Right lobe of liver (tissue), 6 donors: ENCODE data around the gene THG1L. TPM values are rescaled to one million over a fixed set of nuclear protein-coding genes. Genes with fewer than 3 reads are reported as not detected.

Experiments used
- ATAC-seq, 4 donors: fragments of 200-7000 bp; cut with Tn5 transposase; one replicate each; pipeline ENCODE4 v1.9.1; 2020; ENCODE audit warnings: mild to moderate bottlenecking in 4 of 4, moderate library complexity in 4 of 4
- DNase-seq, 3 donors: peaks; one replicate each; pipeline ENCODE4 v3.0.0-alpha.2; 2020
- H3K27ac ChIP-seq, 3 donors: fragments of 200-600 bp; one replicate each; pipeline ENCODE4 v1.8.0; 2022
- H3K27me3 ChIP-seq, 2 donors: fragments of 200-600 bp; one replicate each; pipeline ENCODE4 v1.8.0; 2022
- H3K36me3 ChIP-seq, 4 donors: fragments of 200-600 bp; sonication (generic) in 1 of 4; one replicate each; pipeline versions ENCODE4 v1.5.1 to v1.8.0; 2017 to 2022; ENCODE audit warnings: control low read depth in 1 of 4
- H3K4me1 ChIP-seq, 4 donors: fragments of 200-600 bp; sonication (generic) in 1 of 4; one replicate each; pipeline versions ENCODE4 v1.5.1 to v1.8.0; 2017 to 2022; ENCODE audit warnings: control low read depth in 1 of 4
- H3K4me3 ChIP-seq, 3 donors: fragments of 200-600 bp; one replicate each; pipeline ENCODE4 v1.8.0; 2022
- H3K9me3 ChIP-seq, 4 donors: fragments of 200-600 bp; sonication (generic) in 1 of 4; one replicate each; pipeline versions ENCODE4 v1.5.1 to v1.8.0; 2017 to 2022; ENCODE audit warnings: control low read depth in 1 of 4
- POLR2A ChIP-seq: fragments of 450-650 bp; IDR thresholded peaks from one replicate; pipeline ENCODE4 v1.6.1; 2017; ENCODE audit warnings: antibody characterized with exemption, mild to moderate bottlenecking
- WGBS: methylation state at CpG from one replicate; pipeline ENCODE4 v1.1.6; 2018; ENCODE audit warnings: low coverage, low lambda C conversion rate; ENCODE audit not compliant: insufficient coverage; ENCODE audit errors: missing lambda C conversion rate; 5-methylcytosine and 5-hydroxymethylcytosine counted together
- intact Hi-C, 2 donors: fragments of 100-400 bp; cut with DNase I; formaldehyde crosslinking; loops; one replicate each; pipeline versions ENCODE4 v1.11.2 to v1.14.1; 2022
- small RNA-seq, 2 experiments: library from RNA; depleted of rRNA; stranded (forward); fragments of <200 nt; gene quantifications; one replicate each; pipeline ENCODE3, GENCODE V24; 2016
- total RNA-seq, 6 experiments: library from RNA; depleted of rRNA in 2 of 6; stranded (reverse); fragments of >200 nt in 2 of 6; fragmentation: NEBNext Ultra II Directional in 3 of 6; extraction: Animal tissue kit (Norgen Biotek cat#: 25700) in 3 of 6; gene quantifications; one replicate each; pipeline versions ENCODE4 v1.1.0 to v1.2.4, GENCODE V29; 2016 to 2023
- TF ChIP-seq, protein P1 (sequence below), 4 donors: fragments of 200-600 bp in 3 of 4; fragments of 450-650 bp in 1 of 4; IDR thresholded peaks; one replicate each; pipeline versions ENCODE4 v1.5.1 to v1.8.0; 2016 to 2022; ENCODE audit warnings: antibody characterized with exemption in 4 of 4, mild to moderate bottlenecking in 2 of 4
- donor health status: DM: no; HTN: yes; CAD: no.
- donor health status: DM: no; HTN: no; CAD: no.
- donor health status: DM: no; HTN: no; CAD: no.
- donor health status: DM: no; HTN: yes; CAD: no.
- donor health status: DM: no; HTN: yes; CAD: no.

THG1L gene
- total RNA-seq, 6 experiments from 2014 or later, result 3.3 to 7.8 (median 5.5) TPM

DNA sequence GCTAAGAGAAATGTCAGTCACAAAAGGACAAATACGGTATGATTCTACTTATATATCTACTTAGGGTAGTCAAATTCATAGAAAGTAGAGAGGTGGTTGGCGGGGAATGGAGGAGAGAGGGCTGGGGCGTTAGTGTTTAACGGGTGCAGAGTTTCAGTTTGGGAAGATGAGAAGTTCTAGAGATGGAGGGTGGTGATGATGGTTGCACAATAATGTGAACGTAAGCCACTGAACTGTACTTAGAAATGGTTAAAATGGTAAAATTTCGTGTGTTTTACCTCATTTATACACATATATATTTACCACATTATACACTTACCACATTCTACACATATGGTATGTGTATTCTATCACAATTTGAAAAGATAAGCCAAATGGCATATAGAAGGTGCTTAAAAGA is 48.0 kb downstream of the THG1L start:
- H3K27me3 ChIP-seq, result no peaks in the 10 kb centered on the region
- TF ChIP-seq, protein P1, sequence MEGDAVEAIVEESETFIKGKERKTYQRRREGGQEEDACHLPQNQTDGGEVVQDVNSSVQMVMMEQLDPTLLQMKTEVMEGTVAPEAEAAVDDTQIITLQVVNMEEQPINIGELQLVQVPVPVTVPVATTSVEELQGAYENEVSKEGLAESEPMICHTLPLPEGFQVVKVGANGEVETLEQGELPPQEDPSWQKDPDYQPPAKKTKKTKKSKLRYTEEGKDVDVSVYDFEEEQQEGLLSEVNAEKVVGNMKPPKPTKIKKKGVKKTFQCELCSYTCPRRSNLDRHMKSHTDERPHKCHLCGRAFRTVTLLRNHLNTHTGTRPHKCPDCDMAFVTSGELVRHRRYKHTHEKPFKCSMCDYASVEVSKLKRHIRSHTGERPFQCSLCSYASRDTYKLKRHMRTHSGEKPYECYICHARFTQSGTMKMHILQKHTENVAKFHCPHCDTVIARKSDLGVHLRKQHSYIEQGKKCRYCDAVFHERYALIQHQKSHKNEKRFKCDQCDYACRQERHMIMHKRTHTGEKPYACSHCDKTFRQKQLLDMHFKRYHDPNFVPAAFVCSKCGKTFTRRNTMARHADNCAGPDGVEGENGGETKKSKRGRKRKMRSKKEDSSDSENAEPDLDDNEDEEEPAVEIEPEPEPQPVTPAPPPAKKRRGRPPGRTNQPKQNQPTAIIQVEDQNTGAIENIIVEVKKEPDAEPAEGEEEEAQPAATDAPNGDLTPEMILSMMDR (IDR thresholded peaks at IDR 0.05), result no peak
- TF ChIP-seq POLR2A, result no peak
- ATAC-seq (no peak), DNase-seq (no peak)
- no peak overlapping the region for H3K4me3 ChIP-seq
- 75% methylated on average over 6 of the region's 6 CpGs for WGBS
- H3K4me1 ChIP-seq, result no peaks in the 10 kb centered on the region
- no peaks in the 10 kb centered on the region for H3K36me3 ChIP-seq
- H3K9me3 ChIP-seq, result no peaks in the 10 kb centered on the region
- H3K27ac ChIP-seq, result no peak overlapping the region
- intact Hi-C loops, result no loop called here

DNA sequence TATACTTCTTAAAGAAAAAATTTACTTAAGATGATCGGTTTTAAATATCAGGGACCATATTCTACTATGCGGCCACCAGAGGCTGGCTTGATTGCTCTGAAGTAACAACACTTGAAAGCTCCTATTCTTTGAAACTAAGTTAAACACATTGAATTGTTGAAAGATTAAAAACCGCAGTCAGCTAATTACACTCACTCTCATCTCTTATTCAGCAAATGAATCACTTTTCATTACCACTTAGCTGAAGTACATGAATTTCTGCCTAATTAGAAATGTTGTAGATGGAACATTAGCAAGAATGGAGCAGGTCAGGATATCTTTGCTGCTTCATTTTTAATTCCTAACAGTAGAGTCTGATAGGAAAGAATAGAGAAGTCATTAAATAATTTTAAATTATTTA is 54.6 kb downstream of the THG1L start:
- WGBS, result 95% methylated on average over 3 of the region's 3 CpGs
- Histone ChIP-seq H3K4me3 (no peak overlapping the region), H3K27ac (no peak overlapping the region), H3K27me3 (no peaks in the 10 kb centered on the region), H3K4me1 (no peaks in the 10 kb centered on the region), H3K9me3 (no peaks in the 10 kb centered on the region), H3K36me3 (peaks cover 0 to 30% (median 15%) of the 10 kb centered on the region in 4 donors)
- TF ChIP-seq, protein P1 (IDR thresholded peaks at IDR 0.05), result no peak
- TF ChIP-seq POLR2A, result no peak
- intact Hi-C loops, result no loop called here
- ATAC-seq (no peak), DNase-seq (no peak)

Small RNAs within 50 kb of the gene (small RNA-seq; reads per million reads assigned to genes)
- 0 reads per million in 2 experiments for gene AC026407.1

Other genes with a start within 250 kb of the THG1L start
- 1 to 10 TPM; 1.8 to 9.4 (median 4.5) TPM for gene ADAM19, start 155.6 kb upstream of the THG1L start, total RNA-seq
- gene SOX30, start 79.0 kb upstream of the THG1L start, total RNA-seq, result under 1 TPM in 2 of 6 experiments, not detected in 4; 0.07 to 0.12 TPM
- not detected for gene C5orf52, start 59.9 kb upstream of the THG1L start, total RNA-seq
- 1 to 10 TPM in 3 of 6 experiments, under 1 TPM in 3; 0.75 to 1.5 (median 1.0) TPM for gene LSM11, start 12.3 kb downstream of the THG1L start, total RNA-seq
- gene CLINT1, start 127.7 kb downstream of the THG1L start, total RNA-seq, result 10 to 100 TPM; 49.2 to 62.2 (median 51.8) TPM